Neutrophil (primary cell): Measurements from ENCODE around the gene FRZB.
"Not testable (repeated sequence)": the region's sequence is repeated elsewhere in the genome, so short reads cannot be mapped to it uniquely, and the experiment has no call there.

ENCODE experiments used
- H3K27ac ChIP-seq: fragments of 200-600 bp; sonication (generic); 2 replicates; pipeline ENCODE4 v1.5.1; 2016; ENCODE audit warnings: mild to moderate bottlenecking, moderate library complexity
- H3K27me3 ChIP-seq: fragments of 200-600 bp; sonication (generic); 2 replicates; pipeline ENCODE4 v1.6.0; 2016; ENCODE audit warnings: mild to moderate bottlenecking
- H3K36me3 ChIP-seq: fragments of 200-600 bp; sonication (generic); 2 replicates; pipeline ENCODE4 v1.5.1; 2017
- H3K4me1 ChIP-seq, 2 experiments: fragments of 200-600 bp in 1 of 2; sonication (generic) in 1 of 2; 1 replicate in 1 of 2; 2 replicates in 1 of 2; pipeline versions ENCODE4 v1.5.1 to v1.6.1; 2013 to 2016; ENCODE audit warnings: low read depth in 1 of 2, low read length in 1 of 2, mild to moderate bottlenecking in 1 of 2, moderate library complexity in 1 of 2; ENCODE audit not compliant: control insufficient read depth in 1 of 2, insufficient read depth in 1 of 2
- H3K4me3 ChIP-seq, 2 experiments: fragments of 200-600 bp in 1 of 2; sonication (generic) in 1 of 2; 1 replicate in 1 of 2; 2 replicates in 1 of 2; pipeline ENCODE4 v1.5.1; 2013 to 2016; ENCODE audit warnings: low read depth in 1 of 2, low read length in 1 of 2, mild to moderate bottlenecking in 1 of 2, moderate library complexity in 1 of 2
- H3K9me3 ChIP-seq: fragments of 200-600 bp; sonication (generic); 2 replicates; pipeline ENCODE4 v1.5.1; 2016
- CTCF ChIP-seq: fragments of 200-600 bp; sonication (generic); IDR thresholded peaks from 2 replicates; pipeline ENCODE4 v1.5.1; 2016; ENCODE audit warnings: antibody characterized with exemption

FRZB gene

GRCh38 chr2:182894174-182894573 is 27.7 kb upstream of the FRZB start:
- no peak overlapping the region for H3K27ac ChIP-seq

GRCh38 chr2:182893666-182894065 is 27.2 kb upstream of the FRZB start:
- H3K27ac ChIP-seq: no peak overlapping the region

More at GRCh38 chr2:182894174-182894573, 27.7 kb upstream of the FRZB start:
- H3K36me3 ChIP-seq: no peaks in the 10 kb centered on the region
- H3K4me3 ChIP-seq: no peak overlapping the region
- H3K9me3 ChIP-seq: no peaks in the 10 kb centered on the region
- H3K4me1 ChIP-seq: no peaks in the 10 kb centered on the region
- TF ChIP-seq CTCF: no peak
- H3K27me3 ChIP-seq: no peaks in the 10 kb centered on the region

GRCh38 chr2:182893035-182893434 is 26.6 kb upstream of the FRZB start:
- H3K4me3 ChIP-seq, H3K4me1 ChIP-seq, H3K27ac ChIP-seq, H3K9me3 ChIP-seq, H3K27me3 ChIP-seq, H3K36me3 ChIP-seq: not testable (repeated sequence)

More at GRCh38 chr2:182893666-182894065, 27.2 kb upstream of the FRZB start:
- no peaks in the 10 kb centered on the region for H3K27me3 ChIP-seq
- no peak overlapping the region for H3K4me3 ChIP-seq
- no peak for TF ChIP-seq CTCF
- no peaks in the 10 kb centered on the region for H3K9me3 ChIP-seq
- no peaks in the 10 kb centered on the region for H3K4me1 ChIP-seq
- H3K36me3 ChIP-seq: no peaks in the 10 kb centered on the region

GRCh38 chr2:182891611-182892010 is 25.2 kb upstream of the FRZB start:
- no peaks in the 10 kb centered on the region for H3K27me3 ChIP-seq
- no peak for TF ChIP-seq CTCF
- H3K4me3 ChIP-seq: no peak overlapping the region
- H3K27ac ChIP-seq: no peak overlapping the region
- no peaks in the 10 kb centered on the region for H3K4me1 ChIP-seq
- no peaks in the 10 kb centered on the region for H3K9me3 ChIP-seq
- no peaks in the 10 kb centered on the region for H3K36me3 ChIP-seq

GRCh38 chr2:182890773-182891378 is 24.4 kb upstream of the FRZB start:
- Histone ChIP-seq H3K36me3 (no peaks in the 10 kb centered on the region), H3K4me3 (no peak overlapping the region), H3K4me1 (no peaks in the 10 kb centered on the region), H3K9me3 (no peaks in the 10 kb centered on the region), H3K27ac (no peak overlapping the region), H3K27me3 (no peaks in the 10 kb centered on the region)
- TF ChIP-seq CTCF: no peak

- H3K36me3 ChIP-seq: no peaks in the 10 kb centered on the region
- no peak for TF ChIP-seq CTCF
- H3K27ac ChIP-seq: no peak overlapping the region
- H3K4me3 ChIP-seq: no peak overlapping the region
- H3K4me1 ChIP-seq: no peaks in the 10 kb centered on the region
- no peaks in the 10 kb centered on the region for H3K9me3 ChIP-seq
- H3K27me3 ChIP-seq: no peaks in the 10 kb centered on the region
These were observed 23.9 kb upstream of the FRZB start for GRCh38 chr2:182890305-182890704.
